Spleen (tissue), 11 donors: Measurements from ENCODE around the gene RRAD. TPM values are rescaled to one million over a fixed set of nuclear protein-coding genes. Genes with fewer than 3 reads are reported as not detected.

Experiments
- DNase-seq: peaks from one replicate; pipeline ENCODE4 v3.0.0-alpha.2; 2020
- H3K27ac ChIP-seq, 8 donors: fragments of 200-600 bp; sonication (generic) in 7 of 8; 1 replicate in 4 of 8; 2 replicates in 4 of 8; pipeline versions ENCODE4 v1.5.0 to v1.8.0; 2016 to 2021; ENCODE audit warnings: inconsistent platforms in 4 of 8, mild to moderate bottlenecking in 4 of 8, moderate library complexity in 1 of 8
- H3K27me3 ChIP-seq, 7 donors: fragments of 200-600 bp; sonication (generic) in 6 of 7; replicated peaks in 1 of 7; 1 replicate in 4 of 7; 2 replicates in 3 of 7; pipeline versions ENCODE4 v1.5.0 to v1.8.0; 2016 to 2021; ENCODE audit warnings: inconsistent platforms in 3 of 7, mild to moderate bottlenecking in 1 of 7
- H3K36me3 ChIP-seq, 6 donors: fragments of 200-600 bp; sonication (generic) in 5 of 6; 1 replicate in 4 of 6; 2 replicates in 2 of 6; pipeline versions ENCODE4 v1.5.0 to v1.8.0; 2016 to 2021; ENCODE audit warnings: inconsistent platforms in 2 of 6
- H3K4me1 ChIP-seq, 6 donors: fragments of 200-600 bp; sonication (generic) in 5 of 6; 1 replicate in 3 of 6; 2 replicates in 3 of 6; pipeline versions ENCODE4 v1.5.0 to v1.8.0; 2016 to 2021; ENCODE audit warnings: inconsistent platforms in 3 of 6
- H3K4me3 ChIP-seq, 8 donors: fragments of 200-600 bp; sonication (generic) in 7 of 8; 1 replicate in 4 of 8; 2 replicates in 4 of 8; pipeline versions ENCODE4 v1.5.0 to v1.8.0; 2016 to 2021; ENCODE audit warnings: inconsistent platforms in 4 of 8, mild to moderate bottlenecking in 4 of 8, moderate library complexity in 2 of 8
- H3K9me3 ChIP-seq, 8 donors: fragments of 200-600 bp; sonication (generic) in 7 of 8; 1 replicate in 4 of 8; 2 replicates in 4 of 8; pipeline versions ENCODE4 v1.5.0 to v1.8.0; 2016 to 2021; ENCODE audit warnings: inconsistent platforms in 4 of 8
- POLR2A ChIP-seq, 3 donors: fragments of 450-650 bp; IDR thresholded peaks; one replicate each; pipeline ENCODE4 v1.5.1; 2017; ENCODE audit warnings: antibody characterized with exemption in 3 of 3, mild to moderate bottlenecking in 1 of 3
- POLR2AphosphoS5 ChIP-seq, 3 donors: sonication (generic); formaldehyde crosslinking; IDR thresholded peaks; one replicate each; pipeline ENCODE4 v1.5.1; 2017; ENCODE audit warnings: antibody characterized with exemption in 3 of 3
- WGBS, 5 donors: extraction: QIAGEN DNeasy Blood & Tissue Kit in 3 of 5; methylation state at CpG; one replicate each; pipeline versions ENCODE4 v1.1.5 to v1.1.7; 2013 to 2018; 5-methylcytosine and 5-hydroxymethylcytosine counted together
- intact Hi-C: fragments of 100-400 bp; cut with DNase I; formaldehyde crosslinking; loops from one replicate; pipeline ENCODE4 v1.15.0; 2023; ENCODE audit warnings: low total_unique reads
- polyA plus RNA-seq, 3 donors: library from polyadenylated mRNA; stranded (reverse); fragments of 200-250 nt; gene quantifications; one replicate each; pipeline ENCODE4 v1.2.1, GENCODE V29; 2013
- total RNA-seq, 7 donors: library from RNA; depleted of rRNA in 3 of 7; stranded (reverse); fragments of >200 nt in 3 of 7; fragmentation: NEBNext Ultra II Directional in 4 of 7; extraction: Animal tissue kit (Norgen Biotek cat#: 25700) in 4 of 7; gene quantifications; one replicate each; pipeline versions ENCODE4 v1.1.0 to v1.2.1, GENCODE V29; 2016 to 2021
- TF ChIP-seq, protein P1 (sequence below), 11 experiments: fragments of 200-600 bp in 7 of 11; fragments of 450-650 bp in 4 of 11; sonication (generic) in 4 of 11; IDR thresholded peaks in 8 of 11; conservative IDR thresholded peaks in 3 of 11; 1 replicate in 7 of 11; 2 replicates in 4 of 11; pipeline versions ENCODE4 v1.4.0 to v1.8.0; 2016 to 2021; ENCODE audit warnings: antibody characterized with exemption in 11 of 11, inconsistent platforms in 4 of 11, mild to moderate bottlenecking in 1 of 11
- donor health status: healthy with polysubstance abuse.
- donor health status: DM: no; HTN: no; CAD: no; lungs with moderate emphysema.
- donor health status: DM: no; HTN: no; CAD: no.
- donor health status: Bipolar disorder and iron deficiency.
- donor health status: healthy.
- donor health status: DM: no; HTN: no; CAD: no.
- donor health status: DM: yes; HTN: yes; CAD: no.

RRAD gene
- total and polyA plus RNA-seq, 10 donors: 0.52 to 16.4 (median 1.9) TPM

DNA sequence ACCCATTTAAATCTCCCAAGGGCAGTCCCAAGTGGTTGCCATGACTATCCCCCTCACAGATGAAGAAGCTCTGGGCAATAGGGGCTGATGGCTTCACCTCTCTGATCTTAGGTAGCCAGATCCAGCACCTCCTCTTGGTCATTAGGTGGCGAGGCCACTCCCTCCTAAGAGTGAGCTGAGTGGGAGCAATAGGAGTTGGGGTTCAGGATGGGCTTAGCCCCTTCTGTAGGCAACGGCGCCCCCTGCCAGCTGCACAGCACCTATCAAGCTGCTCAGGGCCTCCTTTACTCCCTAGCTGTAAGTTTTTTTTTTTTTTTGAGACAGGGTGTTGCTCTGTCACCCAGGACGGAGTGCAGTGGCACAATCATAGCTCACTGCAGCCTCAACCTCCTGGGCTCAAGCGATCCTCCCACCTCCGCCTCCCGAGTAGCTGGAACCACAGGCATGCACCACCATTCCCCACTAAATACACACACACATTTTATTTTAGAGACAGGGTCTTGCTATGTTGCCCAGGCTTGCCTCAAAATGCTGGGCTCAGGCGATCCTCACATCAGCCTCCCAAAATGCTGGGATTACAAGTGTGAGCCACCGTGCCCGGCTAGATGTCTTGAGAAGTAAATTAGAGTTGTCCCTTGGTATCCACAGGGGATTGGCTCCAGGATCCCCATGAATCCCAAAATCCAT lies 3.5 kb upstream of the RRAD start:
- peaks cover 0 to 30% (median 23%) of the 10 kb centered on the region in 7 donors for H3K27me3 ChIP-seq
- peaks cover 0 to 30% (median 11%) of the 10 kb centered on the region in 6 donors for H3K36me3 ChIP-seq
- intact Hi-C loops: no loop called here
- no peak for DNase-seq
- no peak overlapping the region for H3K27ac ChIP-seq
- no peak overlapping the region for H3K4me3 ChIP-seq
- TF ChIP-seq, protein P1, sequence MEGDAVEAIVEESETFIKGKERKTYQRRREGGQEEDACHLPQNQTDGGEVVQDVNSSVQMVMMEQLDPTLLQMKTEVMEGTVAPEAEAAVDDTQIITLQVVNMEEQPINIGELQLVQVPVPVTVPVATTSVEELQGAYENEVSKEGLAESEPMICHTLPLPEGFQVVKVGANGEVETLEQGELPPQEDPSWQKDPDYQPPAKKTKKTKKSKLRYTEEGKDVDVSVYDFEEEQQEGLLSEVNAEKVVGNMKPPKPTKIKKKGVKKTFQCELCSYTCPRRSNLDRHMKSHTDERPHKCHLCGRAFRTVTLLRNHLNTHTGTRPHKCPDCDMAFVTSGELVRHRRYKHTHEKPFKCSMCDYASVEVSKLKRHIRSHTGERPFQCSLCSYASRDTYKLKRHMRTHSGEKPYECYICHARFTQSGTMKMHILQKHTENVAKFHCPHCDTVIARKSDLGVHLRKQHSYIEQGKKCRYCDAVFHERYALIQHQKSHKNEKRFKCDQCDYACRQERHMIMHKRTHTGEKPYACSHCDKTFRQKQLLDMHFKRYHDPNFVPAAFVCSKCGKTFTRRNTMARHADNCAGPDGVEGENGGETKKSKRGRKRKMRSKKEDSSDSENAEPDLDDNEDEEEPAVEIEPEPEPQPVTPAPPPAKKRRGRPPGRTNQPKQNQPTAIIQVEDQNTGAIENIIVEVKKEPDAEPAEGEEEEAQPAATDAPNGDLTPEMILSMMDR (IDR thresholded peaks at IDR 0.05 in 8 of 11, conservative IDR thresholded peaks at IDR 0.05 in 3 of 11): peak in 2 of 11 experiments; percentile 9 to 13
- TF ChIP-seq POLR2AphosphoS5 (IDR thresholded peaks at IDR 0.05): no peak
- TF ChIP-seq POLR2A (IDR thresholded peaks at IDR 0.05): no peak
- no peaks in the 10 kb centered on the region for H3K9me3 ChIP-seq
- peaks cover 19 to 61% (median 36%) of the 10 kb centered on the region in 6 donors for H3K4me1 ChIP-seq
- 81 to 85% (median 83%) methylated on average over 10 of the region's 10 CpGs for WGBS, 5 donors

DNA sequence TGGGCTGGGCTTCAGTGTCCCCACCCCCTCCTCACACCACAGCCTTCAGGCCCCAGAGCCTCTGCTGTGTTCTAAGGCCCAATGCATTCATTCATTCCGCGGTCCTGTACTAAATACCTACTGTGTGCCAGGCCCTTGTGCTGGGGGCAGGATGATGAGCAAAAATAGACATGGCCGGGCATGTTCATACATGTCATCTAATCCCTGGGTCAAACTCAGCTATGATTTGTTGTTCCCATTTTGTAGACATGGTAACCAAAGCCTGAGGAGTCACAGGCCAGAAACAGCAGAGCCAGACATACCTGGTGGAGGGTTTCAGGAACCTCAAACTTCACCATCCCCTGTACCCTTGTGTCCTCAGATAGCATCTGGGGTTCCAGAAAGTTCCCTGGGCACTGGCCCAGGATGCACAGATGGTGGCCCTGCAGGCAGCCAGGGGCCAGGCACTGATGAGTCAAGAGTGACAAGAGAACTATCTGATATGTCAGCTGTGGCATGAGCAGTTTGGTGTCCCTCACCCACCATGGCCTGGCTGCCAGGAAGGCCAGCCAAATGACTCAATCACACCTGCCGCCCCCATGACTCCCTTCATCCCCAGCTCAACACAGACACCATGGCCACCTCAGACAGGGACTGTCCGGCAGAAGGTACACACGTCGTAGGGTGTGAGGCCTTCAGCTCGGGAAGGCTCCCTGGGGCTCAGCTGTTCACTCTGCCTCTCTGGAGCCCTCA lies 2.7 kb upstream of the RRAD start:
- peaks cover 0 to 30% (median 11%) of the 10 kb centered on the region in 6 donors for H3K36me3 ChIP-seq
- intact Hi-C loops: no loop called here
- TF ChIP-seq, protein P1 (IDR thresholded peaks at IDR 0.05 in 8 of 11, conservative IDR thresholded peaks at IDR 0.05 in 3 of 11): no peak
- TF ChIP-seq POLR2A (IDR thresholded peaks at IDR 0.05) (no peak), POLR2AphosphoS5 (IDR thresholded peaks at IDR 0.05) (peak in 1 of 3 donors; percentile 7)
- DNase-seq: no peak
- H3K4me1 ChIP-seq: peaks cover 14 to 54% (median 30%) of the 10 kb centered on the region in 6 donors
- no peak overlapping the region for H3K4me3 ChIP-seq
- peaks cover 0 to 37% (median 27%) of the 10 kb centered on the region in 7 donors for H3K27me3 ChIP-seq
- H3K9me3 ChIP-seq: no peaks in the 10 kb centered on the region
- WGBS, 5 donors: 87 to 96% (median 93%) methylated on average over 8 of the region's 8 CpGs
- no peak overlapping the region for H3K27ac ChIP-seq

DNA sequence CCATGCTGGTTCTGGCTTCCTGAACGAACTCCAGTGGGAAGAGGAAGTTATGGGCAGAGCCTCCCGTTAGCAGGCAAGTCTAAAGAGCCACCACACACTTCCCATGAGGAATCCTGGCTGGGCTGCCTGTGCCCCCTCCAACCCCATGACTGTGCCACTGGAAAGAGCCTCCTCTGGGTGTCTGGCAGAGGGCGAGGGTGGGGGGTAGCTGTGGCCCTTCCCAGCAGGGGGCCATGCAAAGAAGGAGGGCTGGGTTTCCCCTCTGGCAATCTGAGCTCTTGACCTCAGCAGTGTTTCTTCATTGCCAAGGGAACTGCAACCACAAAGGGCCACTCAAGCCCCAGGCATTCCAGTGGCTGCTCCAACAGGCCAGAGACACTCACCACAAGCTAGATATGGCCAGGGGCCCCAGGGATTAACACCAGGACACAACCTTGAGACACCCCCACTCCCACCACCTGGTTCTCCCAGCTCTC lies 1.7 kb upstream of the RRAD start:
- DNase-seq: no peak
- peaks cover 0 to 48% (median 27%) of the 10 kb centered on the region in 7 donors for H3K27me3 ChIP-seq
- H3K4me1 ChIP-seq: peaks cover 5 to 43% (median 19%) of the 10 kb centered on the region in 6 donors
- no peak for TF ChIP-seq POLR2A (IDR thresholded peaks at IDR 0.05)
- TF ChIP-seq, protein P1 (IDR thresholded peaks at IDR 0.05 in 8 of 11, conservative IDR thresholded peaks at IDR 0.05 in 3 of 11): no peak
- no peak for TF ChIP-seq POLR2AphosphoS5 (IDR thresholded peaks at IDR 0.05)
- peaks cover 0 to 21% (median 5%) of the 10 kb centered on the region in 6 donors for H3K36me3 ChIP-seq
- 26 to 65% (median 45%) methylated on average over 3 of the region's 3 CpGs for WGBS, 5 donors
- peak overlapping the region in 1 of 8 donors; percentile 11 for H3K27ac ChIP-seq
- intact Hi-C loops: no loop called here
- no peak overlapping the region for H3K4me3 ChIP-seq
- no peaks in the 10 kb centered on the region for H3K9me3 ChIP-seq
